ENCODE measurements around the gene NOS1.

The NOS1 gene

DNA sequence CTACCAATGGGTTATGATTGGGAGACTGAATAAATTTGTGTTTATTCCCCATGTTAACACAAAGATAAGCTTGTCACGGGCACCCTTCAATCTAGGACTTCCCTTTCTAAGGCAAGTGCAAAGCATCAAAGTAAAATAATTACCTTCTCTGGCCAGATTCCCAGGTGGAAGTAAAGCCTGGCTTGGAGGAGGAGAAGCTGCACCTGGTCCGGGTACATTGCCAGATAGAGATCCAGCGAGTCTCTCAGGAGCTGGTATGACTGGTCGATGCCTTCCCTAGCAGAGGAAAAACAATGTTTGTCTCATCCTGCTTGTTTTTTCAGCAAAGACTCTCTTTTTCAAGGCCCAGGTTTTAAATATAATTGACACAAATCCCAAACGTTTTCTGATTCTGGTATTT lies 196.1 kb downstream of the NOS1 start:
- no peak for DNase-seq

DNA sequence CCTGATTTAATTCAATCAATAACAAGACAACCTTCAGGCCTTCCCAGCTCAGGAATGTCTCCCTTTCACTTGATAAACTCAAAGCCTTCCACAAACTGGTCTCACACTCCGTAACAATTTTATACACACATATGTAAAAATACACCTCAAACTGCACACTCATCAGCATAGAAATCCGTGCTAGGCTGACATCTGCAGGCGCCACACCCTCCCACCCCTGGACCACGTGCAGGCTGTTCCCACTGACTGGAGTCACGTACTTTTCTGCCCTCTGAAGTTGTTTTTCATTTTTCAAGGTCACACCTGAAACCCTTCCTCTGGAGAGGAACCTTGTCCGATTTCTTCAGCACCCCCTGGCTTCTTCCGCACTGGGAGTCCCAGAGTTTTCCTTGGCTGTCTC lies 198.8 kb downstream of the NOS1 start:
- DNase-seq = no peak

DNA sequence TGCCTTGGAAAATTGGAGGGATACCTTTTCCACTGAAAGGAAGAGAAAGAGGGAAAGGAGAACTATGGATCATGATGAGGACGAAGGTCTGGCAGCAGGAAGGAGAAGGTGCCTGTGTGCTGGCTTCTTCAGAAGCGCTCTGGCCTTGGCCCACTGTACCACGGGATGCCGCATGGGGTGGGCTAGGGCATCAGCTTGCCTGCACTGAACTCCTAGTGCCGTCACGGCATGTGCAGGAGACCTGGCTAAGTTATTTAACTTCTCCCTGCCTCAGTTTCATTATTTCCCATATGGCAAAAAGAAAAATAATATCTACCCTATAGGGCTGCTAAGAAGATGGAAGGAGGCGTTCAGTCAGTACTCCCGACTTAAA lies 199.3 kb downstream of the NOS1 start:
- DNase-seq = no peak

DNA sequence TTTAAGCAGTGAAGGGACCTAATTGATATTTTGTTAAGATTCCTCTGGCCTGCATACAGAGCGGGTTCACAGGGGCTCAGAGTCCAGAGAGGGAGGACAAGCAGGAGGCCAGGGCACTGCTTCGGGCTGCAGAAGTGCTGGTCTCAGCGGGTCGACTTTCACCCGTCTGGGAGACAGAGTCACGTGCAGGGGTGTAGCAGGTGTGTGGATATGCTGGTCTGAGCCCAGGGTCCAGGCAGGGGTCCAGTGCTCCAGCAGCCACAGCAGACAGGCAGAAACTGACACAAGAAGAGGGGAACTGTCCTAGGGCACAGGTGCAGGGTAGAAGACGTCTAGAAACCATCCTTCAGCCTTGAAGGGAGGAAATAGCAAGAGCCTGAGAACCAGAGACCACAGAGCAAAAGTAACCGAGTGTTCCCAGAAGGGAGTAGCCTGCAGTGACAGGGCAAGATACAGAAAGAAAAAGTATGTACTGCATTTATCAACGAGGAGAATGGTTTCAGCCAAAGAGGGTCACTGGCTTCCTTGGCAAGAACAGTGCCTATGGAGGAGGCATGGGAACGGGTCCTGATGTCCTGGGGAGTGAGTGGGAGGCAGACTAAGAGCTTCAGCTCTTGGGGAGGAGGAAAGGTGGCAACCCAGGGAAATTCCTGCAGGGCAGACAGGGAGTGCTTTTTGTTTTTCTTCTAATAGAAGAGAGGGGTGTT lies 199.8 kb downstream of the NOS1 start:
- DNase-seq = no peak

DNA sequence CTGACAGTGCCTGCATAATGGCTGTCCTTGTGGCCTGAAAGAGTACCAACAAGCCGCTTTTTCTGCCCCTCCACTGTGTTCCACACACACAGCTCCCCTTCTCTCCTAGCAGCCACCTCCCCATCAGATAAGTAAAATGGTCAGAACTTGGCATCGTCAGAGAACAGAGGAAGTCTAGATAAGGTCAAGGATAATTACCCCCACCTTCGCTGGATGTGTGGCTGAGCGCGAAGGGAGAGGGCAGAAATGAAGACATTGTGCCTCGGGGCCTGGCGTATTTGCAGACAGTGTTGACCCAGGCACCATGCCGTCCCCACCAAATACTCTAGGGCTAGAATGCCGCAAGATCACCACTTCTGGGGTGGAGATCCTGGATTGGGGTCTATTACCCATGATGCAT lies 201.8 kb downstream of the NOS1 start:
- DNase-seq = no peak

DNA sequence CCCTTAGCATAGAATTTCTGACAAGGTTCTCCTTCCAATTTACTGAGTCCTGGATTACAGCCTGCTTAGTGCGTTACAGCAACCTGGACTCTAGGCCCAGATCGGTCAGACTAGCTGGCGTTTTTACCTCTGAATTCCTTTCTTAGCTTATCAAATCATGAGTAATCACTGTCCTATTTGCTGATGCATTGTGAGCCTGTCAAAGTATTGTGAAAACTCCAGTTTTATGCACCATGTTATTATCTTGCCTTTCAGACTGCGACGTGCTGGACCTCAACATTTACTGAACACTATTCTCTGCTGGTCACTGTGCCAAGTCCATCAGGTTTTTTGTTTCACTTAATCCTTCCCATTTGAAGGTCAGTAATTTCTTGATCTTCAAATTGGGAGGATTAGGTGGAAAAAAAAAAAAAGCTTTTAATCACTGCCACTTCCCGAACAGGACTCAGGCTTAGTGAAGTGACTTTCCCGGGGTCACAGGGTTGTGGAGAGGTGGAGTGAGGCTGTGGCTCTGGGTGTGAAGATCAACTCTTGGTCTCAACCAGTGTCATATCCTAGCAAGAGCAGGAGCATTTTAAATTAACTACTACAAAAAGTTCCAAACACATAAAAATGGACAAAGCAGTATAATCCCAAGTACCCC lies 202.4 kb downstream of the NOS1 start:
- peak; percentile 83 for DNase-seq

All from NCI-H226 (cell line).